ENCODE results near the gene SIGLECL1.

Gene SIGLECL1

GRCh38 chr19:51252306-51253079 lies 1.6 kb downstream of the SIGLECL1 start:
- DNase-seq (ENCODE audit: low read depth in 2 of 2): no peak

GRCh38 chr19:51253088-51253806 lies 2.4 kb downstream of the SIGLECL1 start:
- no peak for DNase-seq (ENCODE audit: low read depth in 2 of 2)

DNA sequence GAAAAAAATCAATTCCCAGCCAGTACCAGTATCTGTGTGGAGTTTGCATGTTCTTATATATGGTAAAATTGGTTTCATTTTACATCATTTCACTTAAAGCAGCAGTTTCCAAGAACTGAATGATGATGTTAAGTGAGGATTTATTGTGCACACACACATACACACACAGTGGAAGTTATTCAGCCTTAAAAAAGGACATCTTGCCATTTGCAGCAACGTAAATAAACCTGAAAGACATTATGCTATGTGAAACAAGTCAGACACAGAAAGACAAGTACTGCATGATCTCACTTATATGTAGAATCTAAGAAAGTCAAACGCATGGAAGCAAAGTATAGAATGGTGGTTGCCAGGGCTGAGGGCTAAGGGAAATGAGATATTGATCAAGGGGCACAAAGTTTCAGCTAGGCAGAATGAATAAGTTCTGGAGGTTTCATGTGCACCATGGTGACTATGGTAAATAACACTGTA lies 5.3 kb downstream of the SIGLECL1 start:
- no peak for DNase-seq (ENCODE audit: low read depth in 2 of 2)

DNA sequence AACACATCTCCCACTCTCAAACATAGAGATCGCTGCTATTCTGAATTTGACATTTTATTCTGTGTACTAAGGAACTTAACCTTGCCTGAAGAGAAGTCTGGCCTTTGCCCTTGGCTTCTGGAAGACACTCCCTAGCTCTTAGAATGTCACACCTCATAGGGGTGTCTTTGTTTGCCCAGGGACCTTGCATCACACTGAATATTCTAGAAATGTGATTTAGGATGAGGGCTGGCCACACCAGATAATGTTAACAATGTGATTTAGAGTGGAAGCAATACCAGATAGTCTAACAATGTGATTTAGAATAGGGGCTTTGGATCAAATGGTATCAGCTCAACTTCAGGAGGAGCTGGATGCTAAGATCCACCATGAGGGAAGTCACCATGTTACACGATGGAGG lies 6.6 kb downstream of the SIGLECL1 start:
- DNase-seq (ENCODE audit: low read depth in 2 of 2): no peak

- no peak for DNase-seq (ENCODE audit: low read depth in 2 of 2)
These were observed 7.6 kb downstream of the SIGLECL1 start for GRCh38 chr19:51258165-51259160.

- DNase-seq (ENCODE audit: low read depth in 2 of 2): peak in 1 of 2 donors; percentile 17
These were observed 8.7 kb downstream of the SIGLECL1 start for GRCh38 chr19:51259348-51260245.

DNA sequence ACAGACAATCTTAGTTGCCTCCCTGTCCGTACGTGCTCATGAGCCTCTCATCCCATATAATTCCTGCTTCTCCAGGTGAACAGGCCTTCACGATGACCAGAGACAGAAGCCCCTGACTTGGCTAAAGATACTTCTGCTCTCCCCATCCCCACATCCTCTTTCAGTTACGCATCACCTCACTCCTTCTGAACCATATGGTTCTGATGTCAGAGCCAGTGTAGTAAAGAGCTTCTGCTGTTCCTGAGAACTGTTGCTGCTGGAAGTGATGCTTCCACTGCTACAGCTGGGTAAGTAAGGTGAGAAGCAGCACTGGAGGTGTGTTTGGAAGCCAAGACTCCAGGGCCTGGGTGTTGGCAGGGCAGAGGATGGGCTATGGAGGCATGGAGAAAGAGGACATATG lies 12.9 kb downstream of the SIGLECL1 start:
- DNase-seq (ENCODE audit: low read depth in 2 of 2): no peak

- no peak for DNase-seq (ENCODE audit: low read depth in 2 of 2)
These were observed 20.2 kb downstream of the SIGLECL1 start for GRCh38 chr19:51271067-51271466.

GRCh38 chr19:51272183-51272810 lies 21.4 kb downstream of the SIGLECL1 start:
- no peak for DNase-seq (ENCODE audit: low read depth in 2 of 2)

DNA sequence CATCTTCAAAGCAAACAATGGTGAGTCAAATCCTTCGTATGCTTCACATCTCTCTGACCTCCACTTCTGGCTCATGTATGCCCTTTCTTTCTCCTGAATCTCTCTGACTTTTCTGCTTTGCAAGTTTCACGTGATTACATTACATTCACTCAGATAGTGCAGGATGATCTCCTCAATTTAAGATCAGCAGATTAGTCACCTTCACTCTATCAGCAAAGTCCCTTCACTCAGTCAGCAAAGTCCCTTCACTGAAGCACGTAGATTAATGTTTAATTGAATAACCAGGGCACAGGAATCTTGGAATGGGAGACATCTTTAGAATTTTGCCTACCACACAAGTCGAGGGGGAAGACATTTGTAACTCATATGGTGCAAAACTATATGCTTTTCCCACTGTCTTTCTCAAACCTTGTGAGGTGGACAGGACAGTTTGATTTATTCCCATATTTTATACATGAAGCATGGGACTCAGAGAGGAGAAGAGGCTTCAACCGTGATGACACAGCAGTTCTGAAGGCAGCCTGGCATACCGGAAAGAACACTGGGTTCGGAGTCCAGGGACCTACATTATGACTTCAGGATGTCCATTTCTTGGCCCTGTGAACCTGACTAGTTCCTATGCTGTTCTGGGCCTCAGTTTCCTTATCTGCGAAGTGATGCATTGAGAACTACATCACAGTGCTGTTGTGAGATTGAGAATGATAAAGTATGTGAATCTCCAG lies 23.3 kb downstream of the SIGLECL1 start:
- DNase-seq (ENCODE audit: low read depth in 2 of 2): no peak

DNA sequence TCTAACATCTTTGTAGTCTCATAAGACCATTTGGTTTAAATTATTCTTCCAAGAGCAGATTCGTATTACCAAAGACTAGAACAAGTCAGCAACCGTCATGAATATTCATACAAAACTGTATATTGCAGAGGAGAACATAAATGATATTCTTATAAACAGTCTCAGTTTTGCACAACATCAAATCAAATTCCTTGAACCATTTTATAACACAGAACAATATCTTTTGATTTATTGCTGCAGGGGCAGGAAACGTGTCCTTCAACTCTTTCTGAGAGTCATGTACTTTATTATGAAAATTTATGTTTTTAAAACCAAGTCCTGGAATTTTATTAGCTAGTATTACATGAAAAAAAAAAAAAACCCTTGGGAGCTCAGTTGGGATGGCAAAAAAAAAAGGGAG lies 26.2 kb downstream of the SIGLECL1 start:
- no peak for DNase-seq (ENCODE audit: low read depth in 2 of 2)

DNA sequence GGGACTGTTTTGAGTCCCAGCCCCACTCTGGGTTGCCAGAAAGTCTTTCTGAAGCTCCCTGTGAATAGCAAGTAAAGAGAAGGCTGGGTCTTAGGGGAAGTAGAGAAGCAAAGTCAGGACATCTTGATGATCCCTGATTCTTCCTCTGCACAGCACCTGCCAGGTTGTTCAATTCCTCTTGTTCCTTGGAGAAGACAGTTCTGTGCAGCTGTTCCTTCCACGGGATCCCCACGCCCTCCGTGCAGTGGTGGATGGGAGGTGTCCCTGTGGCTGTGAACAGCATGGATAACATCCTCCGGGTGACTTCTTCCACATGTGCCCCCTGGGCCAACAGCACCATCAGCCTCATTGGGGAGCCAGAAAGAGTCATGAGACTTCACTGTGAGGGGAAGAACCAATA lies 31.5 kb downstream of the SIGLECL1 start:
- DNase-seq (ENCODE audit: low read depth in 2 of 2): no peak

DNA sequence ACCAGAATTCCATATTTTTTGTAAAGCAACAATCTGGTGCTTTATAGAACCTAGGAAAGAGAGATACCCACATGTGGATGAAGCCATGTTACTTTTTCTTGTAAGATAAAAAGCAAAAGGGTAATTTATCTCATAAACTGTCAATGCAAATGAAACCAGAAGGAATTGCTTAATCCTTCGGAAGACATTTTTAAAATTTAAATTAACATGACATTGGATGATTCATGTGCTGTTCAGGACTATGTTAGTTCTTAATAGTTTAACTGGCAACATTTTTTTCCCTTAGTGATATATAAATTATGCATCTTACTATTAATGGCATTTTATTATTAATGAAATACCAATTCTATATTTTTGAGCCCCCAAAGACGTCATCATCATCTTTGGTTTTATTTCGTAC lies 34.8 kb downstream of the SIGLECL1 start:
- DNase-seq (ENCODE audit: low read depth in 2 of 2): no peak

- no peak for DNase-seq (ENCODE audit: low read depth in 2 of 2)
These were observed 38.8 kb downstream of the SIGLECL1 start for GRCh38 chr19:51289635-51290034.

- no peak for DNase-seq (ENCODE audit: low read depth in 2 of 2)
These were observed 42.1 kb downstream of the SIGLECL1 start for GRCh38 chr19:51292971-51293370.

DNA sequence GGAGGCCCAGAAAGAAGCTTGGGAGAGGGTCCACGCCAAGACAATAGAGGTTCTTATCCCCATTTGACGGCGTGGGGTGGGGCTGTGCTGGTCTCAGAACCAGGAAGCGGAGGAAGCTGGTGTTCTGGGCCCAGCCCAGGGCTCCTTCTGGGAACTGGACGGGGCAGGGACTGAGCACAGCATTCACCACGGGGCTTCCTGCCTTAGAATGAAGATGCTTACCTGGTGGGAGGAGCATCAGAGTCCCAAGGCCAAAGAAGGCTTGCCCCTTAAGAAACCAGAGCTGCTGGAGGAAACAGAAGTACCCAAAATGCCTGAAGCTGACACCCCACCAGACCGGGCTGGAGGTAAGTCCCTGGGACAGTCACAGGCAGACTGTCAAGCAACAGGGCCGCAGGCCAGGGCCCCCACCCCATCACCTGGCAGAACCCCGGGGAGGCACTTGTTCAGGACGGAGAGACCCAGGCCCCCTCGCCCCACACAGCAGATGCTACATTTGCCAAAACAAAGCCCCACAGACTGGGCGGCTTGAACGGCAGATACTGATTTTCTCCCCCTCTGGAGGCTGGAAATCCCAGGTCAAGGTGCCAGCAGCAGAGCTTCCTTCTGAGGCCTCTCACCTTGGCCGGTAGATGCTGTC lies 42.8 kb downstream of the SIGLECL1 start:
- DNase-seq (ENCODE audit: low read depth in 2 of 2): no peak

DNA sequence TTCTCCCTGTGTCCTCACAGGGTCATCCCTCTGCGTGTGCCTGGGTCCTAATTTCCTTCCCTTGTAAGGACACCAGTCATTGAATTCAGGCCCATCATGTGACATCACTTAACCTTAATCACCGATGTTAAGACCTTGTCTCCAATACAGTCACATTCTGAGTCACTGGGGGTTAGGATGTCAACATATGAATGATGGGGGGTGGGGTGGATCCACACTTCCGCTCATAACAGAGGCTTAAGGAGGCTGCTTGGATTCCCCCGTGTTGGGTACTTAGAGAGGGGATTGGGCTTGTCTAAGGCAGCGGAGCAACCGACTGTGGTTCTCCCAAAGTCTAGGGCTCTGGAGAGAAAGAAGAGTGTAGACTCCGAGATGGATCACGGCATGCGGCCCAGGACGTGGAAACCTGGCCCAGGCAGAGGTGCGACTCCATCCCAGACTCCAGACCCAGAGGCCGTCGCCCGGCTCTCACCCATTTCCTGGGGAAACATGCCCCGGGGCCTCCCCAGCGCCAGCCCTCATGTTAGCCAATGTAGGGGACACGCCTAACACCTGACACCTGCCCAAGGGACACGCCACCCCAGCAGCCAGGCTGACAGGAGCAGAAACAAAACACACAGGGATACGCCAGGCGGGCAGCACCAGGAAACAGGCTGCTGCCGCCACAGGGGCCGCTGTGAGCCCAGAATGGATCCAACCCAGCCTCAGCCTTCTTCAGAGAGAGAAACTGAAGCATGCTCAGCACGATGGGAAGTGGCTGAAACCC lies 43.5 kb downstream of the SIGLECL1 start:
- DNase-seq (ENCODE audit: low read depth in 2 of 2): no peak

DNA sequence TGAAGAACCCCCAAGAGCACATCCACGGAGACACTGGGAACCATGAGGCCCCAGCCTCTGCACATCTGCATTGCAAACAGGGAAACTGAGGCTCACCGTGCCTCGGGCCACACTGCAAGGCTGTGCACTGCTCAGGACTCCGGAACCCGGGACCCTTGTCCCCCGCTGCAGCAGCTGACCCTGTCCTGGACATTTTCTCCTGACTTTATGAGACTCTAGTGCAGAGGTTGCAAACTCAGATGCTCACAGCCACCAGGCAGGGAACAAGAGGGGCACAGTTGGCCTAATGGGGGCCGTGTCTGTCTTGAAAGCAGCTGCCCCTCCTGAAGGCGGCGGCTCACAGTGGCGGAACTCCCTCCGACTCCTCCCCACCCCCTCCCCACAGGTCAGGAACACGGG lies 44.1 kb downstream of the SIGLECL1 start:
- no peak for DNase-seq (ENCODE audit: low read depth in 2 of 2)

Measured in stimulated activated CD8-positive, alpha-beta memory T cell treated with anti-CD3 and anti-CD28 coated beads, Interleukin-15, amount 100 ng/mL, for 48 hours (primary cell).